Tibial nerve (tissue), 4 donors: ENCODE results near the gene PRR35.

Experiments used
- CTCF ChIP-seq, 5 experiments: fragments of 200-600 bp in 3 of 5; fragments of 450-650 bp in 2 of 5; sonication (generic) in 3 of 5; IDR thresholded peaks; one replicate each; pipeline ENCODE4 v1.5.1; 2016 to 2019; ENCODE audit warnings: antibody characterized with exemption in 5 of 5, mild to moderate bottlenecking in 3 of 5, moderate library complexity in 2 of 5
- EP300 ChIP-seq, 2 donors: sonication (generic); formaldehyde crosslinking; IDR thresholded peaks; one replicate each; pipeline ENCODE4 v1.6.1; 2017; ENCODE audit warnings: antibody characterized with exemption in 2 of 2, mild to moderate bottlenecking in 1 of 2
- POLR2A ChIP-seq, 2 donors: fragments of 450-650 bp; IDR thresholded peaks; one replicate each; pipeline ENCODE4 v1.6.1; 2017; ENCODE audit warnings: antibody characterized with exemption in 2 of 2, mild to moderate bottlenecking in 2 of 2, moderate library complexity in 2 of 2

DNA sequence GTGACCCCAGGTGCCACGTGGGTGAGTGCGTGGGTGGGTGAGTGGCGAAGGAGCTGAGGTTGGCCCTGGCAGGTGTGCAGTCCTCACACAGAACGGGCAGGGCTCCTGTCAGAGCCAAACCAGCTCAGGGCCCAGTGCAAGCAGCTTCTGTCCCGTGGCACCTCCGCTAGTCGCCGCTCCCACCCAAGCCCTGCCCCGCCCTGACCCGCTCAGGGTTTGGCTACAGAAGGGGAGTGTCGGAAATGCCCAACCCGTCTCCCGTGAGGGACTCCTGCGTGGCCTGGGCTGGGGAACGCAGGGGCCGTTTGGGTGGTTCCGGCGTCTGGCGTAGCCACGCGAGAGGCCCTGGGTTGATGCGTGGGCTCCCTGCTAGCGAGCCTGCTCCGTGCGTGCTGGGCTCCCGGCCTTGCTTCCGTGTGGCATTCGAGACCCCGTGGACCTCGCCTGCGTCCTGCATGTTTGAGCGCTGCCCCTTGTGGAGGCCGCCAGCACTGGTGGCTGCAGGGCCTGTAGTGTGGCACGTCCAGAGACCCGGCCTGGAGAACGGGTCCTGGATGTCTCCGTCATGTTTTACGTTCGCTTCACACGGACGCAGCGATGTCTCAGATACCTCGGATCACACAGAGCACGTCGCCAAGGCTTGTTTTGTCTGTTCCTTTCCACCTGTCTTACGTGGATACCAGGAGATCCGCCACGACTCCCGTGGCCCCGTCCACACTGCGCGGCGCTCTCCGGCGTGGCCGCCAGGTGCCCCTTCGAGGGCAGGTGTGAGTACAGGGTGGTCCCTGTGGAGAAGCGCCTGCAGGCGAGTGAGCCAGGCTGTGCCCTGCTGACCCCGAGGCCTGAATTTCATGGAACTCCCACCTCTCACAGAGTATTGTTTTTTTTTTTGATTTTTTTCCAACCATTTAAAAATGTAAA, 22.5 kb upstream of the PRR35 start:
- TF ChIP-seq EP300 (IDR thresholded peaks at IDR 0.05) (no peak), CTCF (IDR thresholded peaks at IDR 0.05) (no peak), POLR2A (IDR thresholded peaks at IDR 0.05) (no peak)
